Activated CD8-positive, alpha-beta T cell treated with anti-CD3 and anti-CD28 coated beads, Interleukin-2, amount 10 ng/mL, durations not matched to agents 7 days and 5 days (primary cell): ENCODE data around the gene MCF2L. TPM values are rescaled to one million over a fixed set of nuclear protein-coding genes. Genes with fewer than 3 reads are reported as not detected.

ENCODE experiments used
- ATAC-seq: fragments of 150-1000 bp; cut with Tn5 transposase; one replicate; pipeline ENCODE4 v1.10.0; 2021; ENCODE audit warnings: moderate library complexity
- CTCF ChIA-PET: fragments of 350-600 bp; sonication (Branson Sonifier 250); formaldehyde crosslinking; loops from one replicate; lab custom pipeline; 2021; ENCODE audit warnings: antibody characterized with exemption; lab: Charles Lee
- POLR2A ChIA-PET: fragments of 350-600 bp; sonication (Branson Sonifier 250); formaldehyde crosslinking; loops from one replicate; lab custom pipeline; 2021; ENCODE audit warnings: antibody characterized with exemption; lab: Charles Lee
- DNase-seq: peaks from one replicate; pipeline ENCODE4 v3.0.0-alpha.2; 2020
- H3K27ac Mint-ChIP-seq: one replicate; pipeline ENCODE4 v1.8.0; 2021; ENCODE audit warnings: mild to moderate bottlenecking, mixed read lengths
- H3K27me3 Mint-ChIP-seq: one replicate; pipeline ENCODE4 v1.8.0; 2021; ENCODE audit warnings: low read depth, mixed read lengths
- H3K36me3 Mint-ChIP-seq: one replicate; pipeline ENCODE4 v1.8.0; 2021; ENCODE audit warnings: low read depth, mixed read lengths
- H3K4me1 Mint-ChIP-seq: one replicate; pipeline ENCODE4 v1.8.0; 2021; ENCODE audit warnings: low read depth, mixed read lengths
- H3K4me3 Mint-ChIP-seq: one replicate; pipeline ENCODE4 v1.8.0; 2021; ENCODE audit warnings: mild to moderate bottlenecking, mixed read lengths
- H3K9me3 Mint-ChIP-seq: one replicate; pipeline ENCODE4 v1.8.0; 2022; ENCODE audit warnings: mixed read lengths; ENCODE audit not compliant: insufficient read depth
- total RNA-seq, 2 experiments: library from RNA; stranded (reverse); gene quantifications; one replicate each; pipeline ENCODE4 v1.2.3, GENCODE V29; 2021

MCF2L gene
- total RNA-seq, 2 experiments from 2014 or later, result 0.76 to 1.0 TPM

DNA sequence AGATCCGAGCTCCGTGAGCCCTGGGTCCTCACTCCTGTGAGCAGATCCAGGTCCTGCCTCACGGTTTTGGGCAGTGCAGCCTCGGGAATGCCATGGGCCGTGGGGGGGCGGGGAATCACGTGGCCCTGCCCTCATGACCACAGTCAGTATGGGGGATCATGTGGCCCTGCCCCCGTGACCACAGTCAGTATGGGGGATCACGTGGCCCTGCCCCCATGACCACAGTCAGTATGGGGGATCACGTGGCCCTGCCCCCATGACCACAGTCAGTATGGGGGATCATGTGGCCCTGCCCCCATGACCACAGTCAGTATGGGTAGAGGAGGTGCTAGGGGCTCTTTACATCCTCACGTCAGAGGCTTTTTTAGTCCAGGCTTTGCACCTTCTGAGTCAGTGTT is 72.3 kb downstream of the MCF2L start:
- no peak overlapping the region for H3K4me3 Mint-ChIP-seq
- no peaks in the 10 kb centered on the region for H3K36me3 Mint-ChIP-seq
- ATAC-seq (no peak), DNase-seq (no peak)
- H3K27me3 Mint-ChIP-seq, result no peaks in the 10 kb centered on the region
- H3K27ac Mint-ChIP-seq, result no peak overlapping the region
- ChIA-PET CTCF (interaction anchor here (0.8 kb wide), 1 partner anchor 9 kb away, joined by 4 read pairs; no protein-coding TSS in a partner anchor), POLR2A (no interaction called here)
- no peaks in the 10 kb centered on the region for H3K4me1 Mint-ChIP-seq
- no peaks in the 10 kb centered on the region for H3K9me3 Mint-ChIP-seq

DNA sequence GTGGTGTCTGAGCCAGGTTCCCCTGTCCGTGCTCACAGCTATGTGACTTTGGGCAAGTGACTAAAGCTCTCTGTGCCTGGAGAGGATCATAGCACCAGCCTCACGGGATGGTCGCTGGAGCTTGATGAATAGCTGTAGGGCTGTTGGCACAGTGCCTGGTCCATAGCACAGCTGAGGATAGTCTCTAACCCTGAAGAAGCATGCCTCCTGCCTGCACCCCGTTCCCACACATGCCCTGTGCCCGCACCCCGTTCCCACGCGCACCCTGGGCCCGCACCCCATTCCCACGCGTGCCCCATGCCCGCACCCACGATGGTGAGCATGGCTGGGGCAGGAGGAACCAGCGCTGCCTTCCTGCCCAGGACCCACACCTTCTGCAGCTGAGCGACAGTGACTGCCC is 72.9 kb downstream of the MCF2L start:
- ChIA-PET CTCF (no interaction called here), POLR2A (no interaction called here)
- Mint-ChIP-seq H3K27ac (no peak overlapping the region), H3K4me1 (no peaks in the 10 kb centered on the region), H3K36me3 (no peaks in the 10 kb centered on the region), H3K27me3 (no peaks in the 10 kb centered on the region), H3K4me3 (no peak overlapping the region), H3K9me3 (no peaks in the 10 kb centered on the region)
- no peak for DNase-seq
- ATAC-seq, result no peak

DNA sequence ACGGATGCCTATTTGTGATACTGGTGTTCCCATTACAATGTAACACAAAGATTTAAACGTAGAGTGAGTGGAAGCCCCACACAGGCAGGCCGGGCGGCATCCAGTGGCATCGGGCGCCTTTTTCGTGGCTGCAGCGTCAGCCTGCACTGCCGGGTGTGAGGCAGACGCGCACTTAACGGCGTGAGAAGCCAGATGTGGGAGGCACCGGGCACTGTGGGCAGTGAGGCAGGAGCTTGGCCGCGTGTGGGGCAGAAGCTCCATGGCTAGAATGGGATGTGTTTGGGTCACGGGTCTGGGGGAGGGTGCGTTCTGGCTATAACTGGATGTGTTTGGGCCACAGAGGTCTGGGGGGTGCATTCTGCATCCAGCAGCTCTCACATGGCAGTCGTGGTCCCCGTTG is 73.4 kb downstream of the MCF2L start:
- ATAC-seq (no peak), DNase-seq (no peak)
- Mint-ChIP-seq H3K27me3 (no peaks in the 10 kb centered on the region), H3K4me1 (no peaks in the 10 kb centered on the region), H3K27ac (no peak overlapping the region), H3K36me3 (no peaks in the 10 kb centered on the region), H3K9me3 (no peaks in the 10 kb centered on the region), H3K4me3 (no peak overlapping the region)
- CTCF ChIA-PET, result interaction anchor here (1.9 kb wide), 1 partner anchor 13 kb away, joined by 4 read pairs; no protein-coding TSS in a partner anchor
- POLR2A ChIA-PET, result no interaction called here

DNA sequence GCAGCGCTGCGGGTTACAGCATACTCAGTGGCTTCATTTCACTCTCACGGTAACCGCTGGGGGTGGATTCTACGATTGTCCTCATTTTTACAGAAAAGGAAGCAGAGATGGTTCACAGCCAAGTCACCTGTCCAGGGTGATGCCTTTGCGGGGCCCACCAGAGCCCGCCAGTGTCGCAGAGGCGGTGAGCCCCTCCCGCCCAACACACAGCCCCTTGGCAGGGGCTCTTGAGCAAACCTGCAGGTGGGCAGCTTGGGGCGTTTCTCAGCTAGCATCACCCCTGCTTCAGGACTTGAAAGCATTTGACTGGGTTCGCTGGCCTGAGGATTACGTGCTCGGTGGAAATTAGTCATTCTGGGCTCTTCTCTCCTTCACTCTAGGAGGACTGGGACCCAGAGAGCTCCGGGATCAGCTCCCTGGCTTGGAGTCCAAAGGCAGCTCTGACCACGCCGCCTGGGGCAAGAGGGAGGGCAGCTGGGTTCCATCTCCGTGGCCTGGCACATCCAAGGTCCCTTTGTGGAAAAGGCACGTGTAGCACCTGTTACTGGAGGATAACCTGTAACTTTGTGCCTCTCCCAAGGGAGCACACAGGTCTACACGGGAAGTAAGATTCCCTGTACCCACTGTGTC is 74.1 kb downstream of the MCF2L start:
- H3K27ac Mint-ChIP-seq, result no peak overlapping the region
- ATAC-seq (no peak), DNase-seq (no peak)
- no peaks in the 10 kb centered on the region for H3K27me3 Mint-ChIP-seq
- no peak overlapping the region for H3K4me3 Mint-ChIP-seq
- ChIA-PET CTCF (interaction anchor here (1.1 to 1.9 kb wide), 2 partner anchors 14 to 100 kb away, joined by 3 to 4 read pairs; no protein-coding TSS in a partner anchor), POLR2A (no interaction called here)
- H3K36me3 Mint-ChIP-seq, result no peaks in the 10 kb centered on the region
- no peaks in the 10 kb centered on the region for H3K9me3 Mint-ChIP-seq
- no peaks in the 10 kb centered on the region for H3K4me1 Mint-ChIP-seq

DNA sequence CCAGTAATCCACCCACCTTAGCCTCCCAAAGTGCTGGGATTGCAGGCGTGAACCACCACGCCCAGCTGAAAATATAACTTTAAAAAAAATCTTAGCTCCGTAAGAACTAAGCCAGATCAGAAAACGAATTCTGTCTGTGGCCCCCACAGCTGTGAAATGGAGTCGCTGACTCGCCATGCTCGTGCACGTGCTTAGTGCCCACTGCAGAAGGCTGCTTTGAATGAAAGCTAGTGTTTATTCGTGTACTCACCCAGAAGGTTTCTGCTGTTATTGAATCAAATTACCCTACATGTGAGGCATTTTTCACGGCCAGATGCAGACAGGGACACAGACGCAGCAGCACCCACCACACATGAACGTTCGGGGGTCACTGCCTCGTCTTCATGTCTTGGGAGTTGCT is 74.9 kb downstream of the MCF2L start:
- DNase-seq, result no peak
- Mint-ChIP-seq H3K4me1 (no peaks in the 10 kb centered on the region), H3K27ac (no peak overlapping the region), H3K27me3 (no peaks in the 10 kb centered on the region), H3K9me3 (no peaks in the 10 kb centered on the region), H3K4me3 (no peak overlapping the region), H3K36me3 (no peaks in the 10 kb centered on the region)
- no peak for ATAC-seq
- CTCF ChIA-PET, result interaction anchor here (1.1 to 1.9 kb wide), 2 partner anchors 14 to 101 kb away, joined by 3 to 4 read pairs; no protein-coding TSS in a partner anchor
- POLR2A ChIA-PET, result no interaction called here

- no peaks in the 10 kb centered on the region for H3K27me3 Mint-ChIP-seq
- no peaks in the 10 kb centered on the region for H3K4me1 Mint-ChIP-seq
- H3K9me3 Mint-ChIP-seq, result no peaks in the 10 kb centered on the region
- H3K36me3 Mint-ChIP-seq, result no peaks in the 10 kb centered on the region
- ATAC-seq (no peak), DNase-seq (no peak)
- ChIA-PET POLR2A (no interaction called here), CTCF (no interaction called here)
- no peak overlapping the region for H3K4me3 Mint-ChIP-seq
- no peak overlapping the region for H3K27ac Mint-ChIP-seq
Measured at GRCh38 chr13:113044391-113045114, 75.5 kb downstream of the MCF2L start.

GRCh38 chr13:113045251-113046127 is 76.5 kb downstream of the MCF2L start:
- Mint-ChIP-seq H3K4me3 (no peak overlapping the region), H3K27ac (no peak overlapping the region), H3K36me3 (no peaks in the 10 kb centered on the region), H3K4me1 (no peaks in the 10 kb centered on the region), H3K27me3 (no peaks in the 10 kb centered on the region), H3K9me3 (no peaks in the 10 kb centered on the region)
- DNase-seq (no peak), ATAC-seq (no peak)
- CTCF ChIA-PET, result no interaction called here
- POLR2A ChIA-PET, result no interaction called here

GRCh38 chr13:113046128-113046882 is 77.3 kb downstream of the MCF2L start:
- Mint-ChIP-seq H3K9me3 (no peaks in the 10 kb centered on the region), H3K36me3 (no peaks in the 10 kb centered on the region), H3K4me1 (no peaks in the 10 kb centered on the region), H3K27ac (no peak overlapping the region), H3K27me3 (no peaks in the 10 kb centered on the region), H3K4me3 (no peak overlapping the region)
- ChIA-PET CTCF (no interaction called here), POLR2A (no interaction called here)
- ATAC-seq (no peak), DNase-seq (no peak)

DNA sequence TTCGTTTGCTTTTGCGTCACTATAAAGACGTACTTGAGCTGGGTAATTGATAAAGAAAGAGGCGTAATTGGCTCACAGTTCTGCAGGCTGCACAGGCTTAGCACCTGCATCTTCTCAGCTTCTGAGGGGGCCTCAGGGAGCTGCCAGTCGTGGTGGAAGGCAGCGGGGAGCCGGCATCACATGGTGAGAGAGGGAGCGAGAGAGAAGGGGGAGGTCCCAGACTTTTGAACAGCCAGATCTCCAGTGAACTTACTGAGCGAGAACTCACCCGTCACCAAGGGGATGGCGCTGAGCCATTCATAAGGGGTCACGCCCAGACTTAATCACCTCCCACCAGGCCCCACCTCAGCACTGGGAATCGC is 77.8 kb downstream of the MCF2L start:
- no peak for ATAC-seq
- Mint-ChIP-seq H3K27me3 (no peaks in the 10 kb centered on the region), H3K36me3 (no peaks in the 10 kb centered on the region), H3K9me3 (no peaks in the 10 kb centered on the region), H3K4me3 (no peak overlapping the region), H3K27ac (no peak overlapping the region), H3K4me1 (no peaks in the 10 kb centered on the region)
- ChIA-PET CTCF (no interaction called here), POLR2A (no interaction called here)
- DNase-seq, result no peak

- H3K27me3 Mint-ChIP-seq, result no peaks in the 10 kb centered on the region
- POLR2A ChIA-PET, result no interaction called here
- H3K4me3 Mint-ChIP-seq, result no peak overlapping the region
- no peak for DNase-seq
- H3K4me1 Mint-ChIP-seq, result no peaks in the 10 kb centered on the region
- H3K36me3 Mint-ChIP-seq, result no peaks in the 10 kb centered on the region
- ATAC-seq, result no peak
- no peak overlapping the region for H3K27ac Mint-ChIP-seq
- CTCF ChIA-PET, result no interaction called here
- no peaks in the 10 kb centered on the region for H3K9me3 Mint-ChIP-seq
Measured at GRCh38 chr13:113047587-113047986, 78.6 kb downstream of the MCF2L start.

DNA sequence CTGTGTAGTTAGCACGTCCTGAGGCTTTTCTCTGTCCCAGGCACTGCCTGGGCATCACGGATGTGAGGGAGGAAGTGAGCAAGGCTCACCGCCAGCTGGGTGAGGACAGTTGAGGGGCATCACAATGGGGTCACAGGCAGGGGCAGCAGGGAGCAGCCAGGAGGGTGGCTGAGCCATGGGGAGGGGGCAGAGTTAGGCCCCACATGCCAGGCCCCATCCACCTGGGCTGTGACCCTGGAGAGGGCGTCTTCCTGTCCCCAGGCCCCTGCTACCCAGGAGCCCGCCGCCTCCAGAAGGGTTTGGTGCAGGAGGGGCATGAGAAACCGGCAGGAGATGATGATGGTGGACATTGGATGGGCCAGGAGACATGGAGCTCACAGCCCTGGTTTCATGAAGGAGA is 79.8 kb downstream of the MCF2L start:
- no peak for ATAC-seq
- ChIA-PET CTCF (no interaction called here), POLR2A (no interaction called here)
- no peaks in the 10 kb centered on the region for H3K27me3 Mint-ChIP-seq
- no peak overlapping the region for H3K27ac Mint-ChIP-seq
- H3K4me1 Mint-ChIP-seq, result no peaks in the 10 kb centered on the region
- H3K9me3 Mint-ChIP-seq, result no peaks in the 10 kb centered on the region
- no peaks in the 10 kb centered on the region for H3K36me3 Mint-ChIP-seq
- no peak overlapping the region for H3K4me3 Mint-ChIP-seq
- DNase-seq, result no peak
